HFF-Myc (cell line): ENCODE data around the gene SMYD1.

Experiments
- DNase-seq: peaks from one replicate; pipeline ENCODE4 v3.0.0-alpha.2; 2011; ENCODE audit warnings: low read depth; ENCODE audit errors: extremely low read depth
- H3K4me3 ChIP-seq: replicated peaks from 2 replicates; pipeline ENCODE4 v1.5.1; 2011; ENCODE audit warnings: low read depth, mild to moderate bottlenecking, control low read depth, low read length
- TF ChIP-seq, protein P1 (sequence below): IDR thresholded peaks from 2 replicates; pipeline ENCODE4 v1.5.1; 2012; ENCODE audit warnings: mild to moderate bottlenecking, low read depth, low read length, control low read depth; ENCODE audit errors: missing control alignments

SMYD1 gene

DNA sequence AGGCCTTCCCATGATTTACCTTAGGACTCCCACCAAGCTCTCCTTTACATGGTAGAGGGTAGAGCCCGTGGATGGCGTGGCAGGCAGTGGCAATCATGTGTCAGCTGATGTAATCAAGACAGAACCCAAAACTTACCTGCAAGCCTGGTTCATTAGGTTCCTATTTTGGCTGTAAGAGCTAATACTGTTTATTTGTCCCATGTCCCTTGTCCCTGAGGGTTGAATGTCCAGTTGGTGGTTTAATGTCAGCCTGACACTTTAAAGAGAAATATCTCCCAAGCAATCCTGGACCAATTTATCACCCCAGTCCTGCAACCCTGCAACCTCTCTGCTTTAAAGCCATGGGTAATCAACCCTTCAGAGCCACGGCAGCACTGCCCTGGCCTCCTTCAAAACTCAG is 66.2 kb downstream of the SMYD1 start:
- no peak overlapping the region for H3K4me3 ChIP-seq
- TF ChIP-seq, protein P1, sequence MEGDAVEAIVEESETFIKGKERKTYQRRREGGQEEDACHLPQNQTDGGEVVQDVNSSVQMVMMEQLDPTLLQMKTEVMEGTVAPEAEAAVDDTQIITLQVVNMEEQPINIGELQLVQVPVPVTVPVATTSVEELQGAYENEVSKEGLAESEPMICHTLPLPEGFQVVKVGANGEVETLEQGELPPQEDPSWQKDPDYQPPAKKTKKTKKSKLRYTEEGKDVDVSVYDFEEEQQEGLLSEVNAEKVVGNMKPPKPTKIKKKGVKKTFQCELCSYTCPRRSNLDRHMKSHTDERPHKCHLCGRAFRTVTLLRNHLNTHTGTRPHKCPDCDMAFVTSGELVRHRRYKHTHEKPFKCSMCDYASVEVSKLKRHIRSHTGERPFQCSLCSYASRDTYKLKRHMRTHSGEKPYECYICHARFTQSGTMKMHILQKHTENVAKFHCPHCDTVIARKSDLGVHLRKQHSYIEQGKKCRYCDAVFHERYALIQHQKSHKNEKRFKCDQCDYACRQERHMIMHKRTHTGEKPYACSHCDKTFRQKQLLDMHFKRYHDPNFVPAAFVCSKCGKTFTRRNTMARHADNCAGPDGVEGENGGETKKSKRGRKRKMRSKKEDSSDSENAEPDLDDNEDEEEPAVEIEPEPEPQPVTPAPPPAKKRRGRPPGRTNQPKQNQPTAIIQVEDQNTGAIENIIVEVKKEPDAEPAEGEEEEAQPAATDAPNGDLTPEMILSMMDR, result no peak

DNA sequence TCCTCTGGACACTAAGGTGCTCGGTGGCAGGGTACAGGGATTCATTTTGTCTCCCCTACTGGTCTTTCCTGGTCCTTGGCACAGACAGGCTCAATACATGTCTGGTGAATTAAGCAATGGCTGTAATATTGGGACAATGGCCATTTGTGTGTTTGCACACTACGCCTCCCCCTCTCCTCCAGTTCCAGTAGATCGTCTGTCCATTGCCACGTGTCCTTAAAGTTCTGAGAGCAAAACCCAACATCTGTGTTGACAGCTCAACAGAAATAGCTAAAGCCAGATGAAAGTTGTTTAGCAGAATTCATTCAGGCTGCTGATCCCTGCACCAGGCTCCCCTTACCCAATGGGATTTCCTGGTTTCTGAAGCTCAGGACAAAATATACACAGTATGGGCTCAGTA is 69.2 kb downstream of the SMYD1 start:
- no peak overlapping the region for H3K4me3 ChIP-seq
- DNase-seq, result no peak
- TF ChIP-seq, protein P1, result no peak

More for the DNA sequence above, 66.2 kb downstream of the SMYD1 start:
- DNase-seq, result no peak

DNA sequence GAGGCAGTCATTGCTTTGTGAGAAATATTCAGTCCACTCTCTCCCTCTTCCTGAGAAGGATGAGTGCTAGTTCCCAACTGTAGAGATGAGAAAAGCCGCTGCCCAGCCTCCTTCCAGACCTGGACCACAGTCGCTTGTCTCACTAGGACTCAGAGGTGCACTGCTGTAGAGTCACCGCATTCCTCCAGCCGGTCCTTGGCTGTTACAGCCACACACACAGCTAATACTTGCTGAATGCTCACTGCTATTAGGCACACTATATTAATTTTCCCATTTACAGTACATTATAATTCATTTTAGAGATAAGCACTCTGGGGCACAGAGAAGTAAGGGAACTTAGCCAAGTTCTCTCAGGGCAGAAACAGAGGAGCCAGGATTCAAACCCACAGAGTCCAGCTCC is 70.2 kb downstream of the SMYD1 start:
- no peak for DNase-seq
- no peak overlapping the region for H3K4me3 ChIP-seq
- TF ChIP-seq, protein P1, result no peak

DNA sequence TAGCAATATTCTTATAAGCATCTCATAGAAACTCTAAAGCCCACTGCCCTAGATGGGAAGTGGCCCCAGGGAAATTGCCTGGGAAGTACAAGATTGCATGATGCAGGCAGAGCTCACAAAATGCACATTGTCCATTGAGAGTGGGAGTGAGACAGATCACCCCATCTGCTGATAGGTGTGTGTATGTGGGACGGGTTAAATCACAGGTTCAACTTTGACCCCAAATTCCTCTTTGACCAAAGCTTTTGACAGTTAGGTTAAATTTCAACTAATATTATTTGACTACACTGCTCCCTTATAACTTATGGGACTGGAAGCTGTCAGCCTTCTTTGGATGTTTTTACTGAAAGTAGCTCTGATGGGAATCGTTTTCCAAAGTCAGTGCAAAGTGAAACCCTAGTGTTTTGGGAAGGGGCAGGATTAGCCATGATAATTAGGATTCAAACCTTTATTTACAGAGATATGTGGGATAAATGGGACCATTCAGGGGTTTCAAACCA is 71.6 kb downstream of the SMYD1 start:
- TF ChIP-seq, protein P1, result no peak
- no peak overlapping the region for H3K4me3 ChIP-seq
- no peak for DNase-seq

DNA sequence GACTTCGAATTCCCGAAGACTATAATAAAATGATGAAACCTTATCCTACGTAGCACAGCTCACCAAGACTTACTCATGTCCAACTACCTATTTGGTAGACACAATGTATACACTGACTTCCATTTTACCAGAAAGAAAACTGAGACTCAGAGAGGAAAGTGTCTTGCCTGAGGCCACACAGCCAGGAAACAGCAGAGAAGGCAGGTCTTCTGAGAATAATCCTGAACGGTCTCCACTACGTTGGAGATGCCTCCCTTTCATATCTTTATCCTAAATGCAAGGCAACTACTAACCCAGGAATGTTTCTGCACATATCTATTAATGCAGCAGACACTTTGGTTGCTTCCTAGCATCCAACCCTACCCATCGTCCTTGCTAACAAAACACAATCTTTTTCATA is 72.2 kb downstream of the SMYD1 start:
- TF ChIP-seq, protein P1, result no peak
- DNase-seq, result no peak
- H3K4me3 ChIP-seq, result no peak overlapping the region

DNA sequence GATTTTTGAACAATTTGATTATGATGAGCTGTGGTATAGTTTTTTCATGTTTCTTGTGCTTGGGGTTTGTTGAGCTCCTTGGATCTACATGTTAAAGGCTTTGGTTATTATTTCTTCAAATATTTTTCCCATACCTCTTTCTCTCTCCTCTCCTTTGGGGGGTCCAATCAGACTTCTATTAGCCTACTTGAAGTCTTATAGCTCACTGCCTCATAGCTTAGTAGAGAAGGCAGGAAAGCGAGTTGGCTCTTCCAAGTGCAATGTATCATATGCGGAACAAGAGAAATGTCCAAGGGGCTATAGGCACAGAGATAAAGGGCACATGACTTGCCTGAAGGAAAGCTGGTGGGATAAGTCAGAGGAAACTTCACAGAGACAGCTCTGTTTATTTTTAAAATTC is 74.3 kb downstream of the SMYD1 start:
- H3K4me3 ChIP-seq, result no peak overlapping the region
- TF ChIP-seq, protein P1, result no peak
- DNase-seq, result no peak

DNA sequence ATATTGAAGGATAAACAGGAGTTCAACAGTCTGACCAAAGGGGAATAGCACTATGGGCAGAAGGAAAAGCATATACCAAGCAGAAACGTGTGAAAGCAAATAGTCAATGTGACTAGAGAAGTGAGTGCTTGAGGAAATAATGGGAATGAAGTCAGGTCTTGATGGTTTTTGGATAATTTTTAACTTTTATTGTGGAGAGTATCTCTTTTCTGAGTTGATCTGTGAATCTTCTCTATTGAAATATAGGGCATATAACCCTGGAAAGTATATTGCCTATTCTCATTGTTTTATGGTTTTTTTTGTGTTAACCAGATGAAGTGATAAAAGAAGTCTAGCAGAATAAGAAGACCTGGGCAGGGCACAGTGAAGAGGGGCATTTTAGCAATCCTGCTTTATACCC is 76.6 kb downstream of the SMYD1 start:
- H3K4me3 ChIP-seq, result no peak overlapping the region
- TF ChIP-seq, protein P1, result no peak
- DNase-seq, result no peak
